ENCODE measurements around the gene FMNL3. TPM values are rescaled to one million over a fixed set of nuclear protein-coding genes. Genes with fewer than 3 reads are reported as not detected.

FMNL3 gene
- total and polyA plus RNA-seq, 2 of the 13 experiments (the other 11 are each of a cell fraction or from before 2014, with no cell fraction given): 0.44 to 1.1 TPM

- TF ChIP-seq SNAPC4 (CRISPR knock-in tag; IDR thresholded peaks at IDR 0.05): no peak
- no peak for TF ChIP-seq ZUFSP (CRISPR knock-in tag; IDR thresholded peaks at IDR 0.05; ENCODE audit: borderline replicate concordance)
- no peak for TF ChIP-seq AFF4 (CRISPR knock-in tag; IDR thresholded peaks at IDR 0.05)
- no peak for TF ChIP-seq SIN3A (IDR thresholded peaks at IDR 0.05; ENCODE audit: borderline replicate concordance, low read depth, low read length)
- TF ChIP-seq PPARG (CRISPR knock-in tag; conservative IDR thresholded peaks at IDR 0.05): peak; percentile 82
- TF ChIP-seq ZNF33A (CRISPR knock-in tag; IDR thresholded peaks at IDR 0.05; ENCODE audit: borderline replicate concordance): no peak
- TF ChIP-seq XRCC5 (optimal IDR thresholded peaks at IDR 0.05; ENCODE audit: low read length): peak; percentile 44
- TF ChIP-seq TBX3 (IDR thresholded peaks at IDR 0.05; ENCODE audit: borderline replicate concordance): no peak
- no peak; the same call in 1 of the 2 replicates for TF ChIP-seq TBX2 (CRISPR knock-in tag; IDR thresholded peaks at IDR 0.05; ENCODE audit: borderline replicate concordance)
- TF ChIP-seq NR2C2 (CRISPR knock-in tag; IDR thresholded peaks at IDR 0.05; ENCODE audit: borderline replicate concordance): peak; percentile 82; the same call in 1 of the 2 replicates
- no peak for TF ChIP-seq RARG (CRISPR knock-in tag; IDR thresholded peaks at IDR 0.05; ENCODE audit: low read depth)
- no peak for TF ChIP-seq SPEN (CRISPR knock-in tag; IDR thresholded peaks at IDR 0.05; ENCODE audit: low read depth)
- TF ChIP-seq HNRNPUL1 (IDR thresholded peaks at IDR 0.05; ENCODE audit: low read depth, low read length): no peak
- TF ChIP-seq U2AF1 (optimal IDR thresholded peaks at IDR 0.05; ENCODE audit: low read depth, low read length): no peak
- no peak for TF ChIP-seq ZNF33B (CRISPR knock-in tag; IDR thresholded peaks at IDR 0.05)
- TF ChIP-seq PAX8 (CRISPR knock-in tag; IDR thresholded peaks at IDR 0.05; ENCODE audit: borderline replicate concordance): no peak
- no peak for TF ChIP-seq SRSF4 (IDR thresholded peaks at IDR 0.05; ENCODE audit: low read depth, low read length, poor library complexity, severe bottlenecking)
- TF ChIP-seq ELF3 (CRISPR knock-in tag; IDR thresholded peaks at IDR 0.05): no peak
Observed at GRCh38 chr12:49741882-49742620, 34.8 kb upstream of the FMNL3 start (continued).
